Mammary epithelial cell (primary cell): ENCODE data around the gene BYSL.

Source experiments
- EZH2 ChIP-seq: IDR thresholded peaks from 2 replicates; pipeline ENCODE4 v1.6.1; 2012; ENCODE audit warnings: low read length, inconsistent platforms, borderline replicate concordance
- TF ChIP-seq, protein P1 (sequence below), 2 donors: IDR thresholded peaks in 1 of 2; conservative IDR thresholded peaks in 1 of 2; 2 replicates each; pipeline ENCODE4 v1.5.1; 2011 to 2012; ENCODE audit warnings: inconsistent platforms in 2 of 2, low read length in 2 of 2, mild to moderate bottlenecking in 2 of 2, control low read depth in 1 of 2, low read depth in 1 of 2; ENCODE audit not compliant: insufficient read depth in 1 of 2; ENCODE audit errors: extremely low read depth in 1 of 2

DNA sequence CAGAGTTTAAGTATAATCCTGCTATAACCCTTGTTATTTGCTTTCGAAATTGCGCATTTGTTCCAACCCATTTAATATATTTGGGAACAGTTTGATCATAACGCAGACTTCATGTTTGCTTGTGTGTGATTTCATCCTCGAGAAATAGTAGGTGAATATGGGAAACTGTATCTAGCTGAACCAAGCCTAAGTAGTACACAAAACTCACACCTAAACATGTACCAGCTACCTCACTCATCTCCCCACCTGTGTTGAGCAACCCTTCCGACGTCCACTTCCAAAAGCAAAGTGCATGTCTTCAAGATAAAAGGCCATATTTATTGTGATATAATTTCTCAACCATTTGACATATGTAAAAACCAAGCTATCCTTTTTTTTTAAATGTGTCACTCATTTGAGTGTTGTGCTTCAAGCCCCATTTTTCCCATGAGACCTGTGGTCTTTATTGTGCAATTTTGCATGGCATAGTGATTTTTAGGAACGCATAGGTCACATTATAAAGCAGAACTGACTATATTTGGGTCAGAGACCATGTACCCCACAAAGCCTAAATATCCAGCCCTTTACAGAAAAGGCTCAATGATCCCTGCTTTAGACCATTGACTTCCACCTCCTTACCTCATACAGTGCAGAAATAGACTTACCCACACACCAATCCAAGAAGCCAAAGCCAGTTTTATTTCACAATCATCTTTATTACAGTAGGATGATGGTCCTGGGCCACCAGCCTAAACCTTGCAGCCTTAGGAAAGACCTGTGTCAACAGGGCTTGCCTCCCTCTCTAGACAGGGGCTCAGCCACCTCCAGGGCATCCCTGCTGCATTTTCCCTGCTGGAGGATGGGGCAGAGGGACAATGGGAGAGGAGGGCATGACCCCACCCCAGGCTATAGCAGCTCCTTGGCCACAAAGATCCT, 13.2 kb downstream of the BYSL start:
- TF ChIP-seq, protein P1, sequence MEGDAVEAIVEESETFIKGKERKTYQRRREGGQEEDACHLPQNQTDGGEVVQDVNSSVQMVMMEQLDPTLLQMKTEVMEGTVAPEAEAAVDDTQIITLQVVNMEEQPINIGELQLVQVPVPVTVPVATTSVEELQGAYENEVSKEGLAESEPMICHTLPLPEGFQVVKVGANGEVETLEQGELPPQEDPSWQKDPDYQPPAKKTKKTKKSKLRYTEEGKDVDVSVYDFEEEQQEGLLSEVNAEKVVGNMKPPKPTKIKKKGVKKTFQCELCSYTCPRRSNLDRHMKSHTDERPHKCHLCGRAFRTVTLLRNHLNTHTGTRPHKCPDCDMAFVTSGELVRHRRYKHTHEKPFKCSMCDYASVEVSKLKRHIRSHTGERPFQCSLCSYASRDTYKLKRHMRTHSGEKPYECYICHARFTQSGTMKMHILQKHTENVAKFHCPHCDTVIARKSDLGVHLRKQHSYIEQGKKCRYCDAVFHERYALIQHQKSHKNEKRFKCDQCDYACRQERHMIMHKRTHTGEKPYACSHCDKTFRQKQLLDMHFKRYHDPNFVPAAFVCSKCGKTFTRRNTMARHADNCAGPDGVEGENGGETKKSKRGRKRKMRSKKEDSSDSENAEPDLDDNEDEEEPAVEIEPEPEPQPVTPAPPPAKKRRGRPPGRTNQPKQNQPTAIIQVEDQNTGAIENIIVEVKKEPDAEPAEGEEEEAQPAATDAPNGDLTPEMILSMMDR (conservative IDR thresholded peaks at IDR 0.05 in 1 of 2, IDR thresholded peaks at IDR 0.05 in 1 of 2; ENCODE audit: extremely low read depth in 1 of 2, insufficient read depth in 1 of 2, low read depth in 1 of 2, low read length in 2 of 2), result no peak
- TF ChIP-seq EZH2, result no peak
